Fibroblast of the aortic adventitia (primary cell): ENCODE measurements around the gene ELAVL1. TPM values are rescaled to one million over a fixed set of nuclear protein-coding genes. Genes with fewer than 3 reads are reported as not detected.
A peak's percentile ranks its signal among the peaks of the same experiment; 100 is the strongest.

ENCODE experiments used
- DNase-seq: peaks from one replicate; pipeline ENCODE4 v3.0.0-alpha.2; 2010; ENCODE audit warnings: low read depth
- H3K4me3 ChIP-seq: 2 replicates; pipeline ENCODE4 v1.5.1; 2011; ENCODE audit warnings: low read depth, mild to moderate bottlenecking, control low read depth, low read length, moderate library complexity
- total RNA-seq: library from RNA; depleted of rRNA; stranded (reverse); fragments of >200 nt; gene quantifications from 2 replicates; pipeline ENCODE4 v1.2.3, GENCODE V29; 2012; ENCODE audit warnings: low replicate concordance
- TF ChIP-seq, protein P1 (sequence below): IDR thresholded peaks from 2 replicates; pipeline ENCODE4 v1.5.1; 2011; ENCODE audit warnings: mild to moderate bottlenecking, low read length, control low read depth, inconsistent platforms; ENCODE audit not compliant: insufficient read depth

The ELAVL1 gene
- total RNA-seq, 1 donor = 34.1 TPM

DNA sequence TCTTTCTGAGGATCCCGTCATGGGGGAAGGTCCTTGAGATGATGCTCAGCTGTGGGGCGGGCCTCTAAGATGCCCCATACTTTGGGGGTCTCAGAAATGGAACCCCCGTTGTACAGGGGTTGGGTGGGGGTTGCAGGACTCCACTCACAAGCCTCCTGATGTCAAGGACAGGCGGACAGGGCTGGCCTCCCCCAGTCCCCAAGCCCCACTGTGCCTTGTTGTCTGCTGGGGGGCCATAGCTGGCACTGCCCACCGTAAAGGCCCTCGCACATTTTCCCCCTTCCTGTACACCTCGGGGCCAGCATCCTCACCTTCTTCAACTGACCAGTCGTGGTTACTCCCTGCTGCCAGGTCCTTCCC, 82.6 kb downstream of the ELAVL1 start:
- TF ChIP-seq, protein P1, sequence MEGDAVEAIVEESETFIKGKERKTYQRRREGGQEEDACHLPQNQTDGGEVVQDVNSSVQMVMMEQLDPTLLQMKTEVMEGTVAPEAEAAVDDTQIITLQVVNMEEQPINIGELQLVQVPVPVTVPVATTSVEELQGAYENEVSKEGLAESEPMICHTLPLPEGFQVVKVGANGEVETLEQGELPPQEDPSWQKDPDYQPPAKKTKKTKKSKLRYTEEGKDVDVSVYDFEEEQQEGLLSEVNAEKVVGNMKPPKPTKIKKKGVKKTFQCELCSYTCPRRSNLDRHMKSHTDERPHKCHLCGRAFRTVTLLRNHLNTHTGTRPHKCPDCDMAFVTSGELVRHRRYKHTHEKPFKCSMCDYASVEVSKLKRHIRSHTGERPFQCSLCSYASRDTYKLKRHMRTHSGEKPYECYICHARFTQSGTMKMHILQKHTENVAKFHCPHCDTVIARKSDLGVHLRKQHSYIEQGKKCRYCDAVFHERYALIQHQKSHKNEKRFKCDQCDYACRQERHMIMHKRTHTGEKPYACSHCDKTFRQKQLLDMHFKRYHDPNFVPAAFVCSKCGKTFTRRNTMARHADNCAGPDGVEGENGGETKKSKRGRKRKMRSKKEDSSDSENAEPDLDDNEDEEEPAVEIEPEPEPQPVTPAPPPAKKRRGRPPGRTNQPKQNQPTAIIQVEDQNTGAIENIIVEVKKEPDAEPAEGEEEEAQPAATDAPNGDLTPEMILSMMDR = no peak
- DNase-seq = no peak
- no peak overlapping the region for H3K4me3 ChIP-seq

- H3K4me3 ChIP-seq = peak overlapping the region; percentile 81
- TF ChIP-seq, protein P1 = no peak
- DNase-seq = no peak
Observed at GRCh38 chr19:7921967-7922835, 83.2 kb downstream of the ELAVL1 start.

GRCh38 chr19:7921302-7921966, 84.0 kb downstream of the ELAVL1 start:
- H3K4me3 ChIP-seq = peak overlapping the region; percentile 81
- TF ChIP-seq, protein P1 = no peak
- DNase-seq = no peak

- DNase-seq = peak; percentile 97
- TF ChIP-seq, protein P1 = no peak
- peak overlapping the region; percentile 82 for H3K4me3 ChIP-seq
Observed at GRCh38 chr19:7920519-7921301, 84.7 kb downstream of the ELAVL1 start.

- DNase-seq = peak; percentile 93
- TF ChIP-seq, protein P1 = no peak
- peak within 1 kb of the TSS; percentile 82 for H3K4me3 ChIP-seq
Observed at GRCh38 chr19:7919610-7920518, 85.6 kb downstream of the ELAVL1 start, which contains the start of gene SNAPC2. TSS of gene SNAPC2 (plus strand) at chr19:7920338. CDS start at chr19:7920367, 29 bp downstream.
